Measurements from ENCODE around the gene ZNF697. TPM values are rescaled to one million over a fixed set of nuclear protein-coding genes. Genes with fewer than 3 reads are reported as not detected.
A peak's percentile ranks its signal among the peaks of the same experiment; 100 is the strongest.
"Not testable (repeated sequence)": the region's sequence is repeated elsewhere in the genome, so short reads cannot be mapped to it uniquely, and the experiment has no call there.

Gene ZNF697
- 10 to 100 TPM; 12.0 to 14.8 TPM for total RNA-seq
- polyA plus RNA-seq (2013, experiment 1 of 2), result 7.4 TPM
- polyA plus RNA-seq (2013, experiment 2 of 2), result 6.7 TPM
- long read RNA-seq, experiment 1, partial matches to known transcripts, result 0 of 4 reads
- long read RNA-seq, experiment 1, other reads (novel, unspliced or antisense), result 4 of 4 reads
- long read RNA-seq, experiment 2, partial matches to known transcripts, result 0 of 7 reads
- long read RNA-seq, experiment 2, other reads (novel, unspliced or antisense), result 7 of 7 reads
- long read RNA-seq, experiment 3, partial matches to known transcripts, result 0 of 1 reads
- long read RNA-seq, experiment 3, other reads (novel, unspliced or antisense), result 1 of 1 reads
- long read RNA-seq, experiment 4, result 0 reads

DNA sequence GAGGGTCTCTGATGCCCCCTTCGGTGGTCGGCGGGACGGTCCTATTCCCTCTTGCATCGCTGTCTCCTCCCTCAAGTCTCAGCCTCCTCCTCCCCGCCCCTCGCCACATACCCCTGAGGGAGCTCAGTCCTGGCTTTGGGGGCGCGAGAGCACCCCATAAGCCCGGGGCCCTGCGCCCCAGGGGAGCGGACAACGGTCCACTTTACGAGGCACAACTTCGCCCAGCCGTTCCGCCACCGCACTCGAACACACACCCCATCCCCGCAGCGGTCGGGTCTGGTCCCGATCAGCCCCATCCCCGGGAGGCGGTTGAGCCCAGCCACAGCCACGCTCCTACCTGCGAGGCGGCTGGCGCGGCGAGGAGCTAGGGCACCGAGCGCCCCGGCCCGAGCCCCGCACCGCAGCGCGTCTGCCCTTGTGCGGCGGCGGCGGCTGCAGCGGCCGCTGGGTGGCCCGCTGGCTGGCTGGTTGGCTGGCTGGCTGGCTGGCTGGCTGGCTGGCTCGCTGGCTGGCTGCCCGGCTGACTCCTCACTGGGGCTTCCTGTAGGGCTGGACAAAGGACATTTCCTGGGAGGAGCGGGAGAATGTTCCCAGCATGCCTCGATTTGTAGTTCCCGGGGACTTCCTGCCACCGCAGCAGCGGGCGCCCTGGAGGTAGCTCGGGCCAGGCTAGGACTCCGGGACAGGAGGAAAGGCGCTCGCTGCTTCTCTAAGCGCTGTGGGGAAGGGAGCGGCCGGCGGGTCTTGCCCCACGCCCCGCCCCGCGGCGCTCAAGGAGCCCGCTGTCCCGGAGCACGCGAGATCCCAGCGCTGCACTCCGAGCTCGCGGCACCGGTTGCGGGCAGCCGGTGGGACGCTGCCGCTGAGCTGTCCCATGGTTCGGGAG, at the start of gene ZNF697:
Gene ZNF697, minus strand, starts transcription at position 533 of the 886 bp plus-strand sequence. CDS start 22,166 bp downstream, outside the sequence.
- DNase-seq, result peak; percentile 97
- H3K9me3 ChIP-seq (ENCODE audit: control insufficient read depth, low read length), result no peaks in the 10 kb centered on the region
- TF ChIP-seq, protein P1, sequence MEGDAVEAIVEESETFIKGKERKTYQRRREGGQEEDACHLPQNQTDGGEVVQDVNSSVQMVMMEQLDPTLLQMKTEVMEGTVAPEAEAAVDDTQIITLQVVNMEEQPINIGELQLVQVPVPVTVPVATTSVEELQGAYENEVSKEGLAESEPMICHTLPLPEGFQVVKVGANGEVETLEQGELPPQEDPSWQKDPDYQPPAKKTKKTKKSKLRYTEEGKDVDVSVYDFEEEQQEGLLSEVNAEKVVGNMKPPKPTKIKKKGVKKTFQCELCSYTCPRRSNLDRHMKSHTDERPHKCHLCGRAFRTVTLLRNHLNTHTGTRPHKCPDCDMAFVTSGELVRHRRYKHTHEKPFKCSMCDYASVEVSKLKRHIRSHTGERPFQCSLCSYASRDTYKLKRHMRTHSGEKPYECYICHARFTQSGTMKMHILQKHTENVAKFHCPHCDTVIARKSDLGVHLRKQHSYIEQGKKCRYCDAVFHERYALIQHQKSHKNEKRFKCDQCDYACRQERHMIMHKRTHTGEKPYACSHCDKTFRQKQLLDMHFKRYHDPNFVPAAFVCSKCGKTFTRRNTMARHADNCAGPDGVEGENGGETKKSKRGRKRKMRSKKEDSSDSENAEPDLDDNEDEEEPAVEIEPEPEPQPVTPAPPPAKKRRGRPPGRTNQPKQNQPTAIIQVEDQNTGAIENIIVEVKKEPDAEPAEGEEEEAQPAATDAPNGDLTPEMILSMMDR (conservative IDR thresholded peaks at IDR 0.05), result peak; percentile 76
- no peaks in the 10 kb centered on the region for H3K27me3 ChIP-seq (ENCODE audit: control insufficient read depth, insufficient read depth, low read length, poor library complexity, severe bottlenecking)
- H3K27me3 Mint-ChIP-seq (ENCODE audit: insufficient read depth), result no peaks in the 10 kb centered on the region
- no peaks in the 10 kb centered on the region for H3K9me3 Mint-ChIP-seq
- peak within 1 kb of the TSS; percentile 97 for H3K27ac ChIP-seq (ENCODE audit: low read depth, low read length)
- peaks cover 40% of the 10 kb centered on the region for H3K4me1 Mint-ChIP-seq
- H3K4me1 ChIP-seq (ENCODE audit: control insufficient read depth, insufficient read depth, low read length), result peaks cover 2% of the 10 kb centered on the region
- H3K4me3 Mint-ChIP-seq, result peak within 1 kb of the TSS; percentile 91
- no peaks in the 10 kb centered on the region for H3K36me3 ChIP-seq (ENCODE audit: control insufficient read depth, insufficient read depth, low read length)
- peak within 1 kb of the TSS; percentile 79 for H3K9ac ChIP-seq (ENCODE audit: extremely low read depth, low read length, poor library complexity, severe bottlenecking)
- WGBS, 2 experiments (ENCODE audit: insufficient coverage in 1 of 2, insufficient read length in 1 of 2), result 0% methylated on average over 16 to 81 of the region's 81 CpGs
- H3K4me3 ChIP-seq (ENCODE audit: low read length), result peak within 1 kb of the TSS; percentile 97
- H3K27ac Mint-ChIP-seq, result peak within 1 kb of the TSS; percentile 94
- H3K36me3 Mint-ChIP-seq (ENCODE audit: low read depth), result no peaks in the 10 kb centered on the region

DNA sequence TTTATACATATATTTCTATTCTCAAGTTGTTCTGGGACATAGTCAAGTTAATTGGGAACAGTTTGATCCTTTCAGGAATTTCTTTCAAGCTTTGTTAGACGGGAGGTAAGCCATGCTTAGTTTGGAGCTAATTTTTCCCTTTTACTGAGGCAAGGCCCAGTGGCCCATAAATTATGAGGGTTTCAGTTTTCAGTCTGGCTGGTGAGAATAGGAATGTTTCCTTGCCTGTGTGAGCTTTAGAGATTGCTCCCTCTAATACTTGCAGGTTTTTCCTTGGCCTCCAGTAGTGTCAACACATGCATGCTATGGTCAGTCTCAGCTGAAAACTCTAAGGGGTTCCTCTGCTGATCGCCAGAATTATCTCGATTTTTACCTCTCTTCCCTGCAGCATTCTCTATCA, 49.5 kb upstream of the ZNF697 start:
- Mint-ChIP-seq H3K27me3 (ENCODE audit: insufficient read depth) (peaks cover 7% of the 10 kb centered on the region), H3K27ac (no peak overlapping the region), H3K4me3 (no peak overlapping the region), H3K36me3 (ENCODE audit: low read depth) (peaks cover 2% of the 10 kb centered on the region), H3K4me1 (no peaks in the 10 kb centered on the region), H3K9me3 (peaks cover 27% of the 10 kb centered on the region)
- H3K9me3 ChIP-seq (ENCODE audit: control insufficient read depth, low read length), result peaks cover 26% of the 10 kb centered on the region
- no peak overlapping the region for H3K9ac ChIP-seq (ENCODE audit: extremely low read depth, low read length, poor library complexity, severe bottlenecking)
- no peak overlapping the region for H3K4me3 ChIP-seq (ENCODE audit: low read length)
- 86 to 100% methylated on average over 2 to 3 of the region's 3 CpGs for WGBS, 2 experiments (ENCODE audit: insufficient coverage in 1 of 2, insufficient read length in 1 of 2)
- H3K36me3 ChIP-seq (ENCODE audit: control insufficient read depth, insufficient read depth, low read length), result no peaks in the 10 kb centered on the region
- H3K27me3 ChIP-seq (ENCODE audit: control insufficient read depth, insufficient read depth, low read length, poor library complexity, severe bottlenecking), result no peaks in the 10 kb centered on the region
- no peak for DNase-seq
- TF ChIP-seq, protein P1 (conservative IDR thresholded peaks at IDR 0.05), result no peak
- H3K27ac ChIP-seq (ENCODE audit: low read depth, low read length), result no peak overlapping the region
- no peaks in the 10 kb centered on the region for H3K4me1 ChIP-seq (ENCODE audit: control insufficient read depth, insufficient read depth, low read length)

DNA sequence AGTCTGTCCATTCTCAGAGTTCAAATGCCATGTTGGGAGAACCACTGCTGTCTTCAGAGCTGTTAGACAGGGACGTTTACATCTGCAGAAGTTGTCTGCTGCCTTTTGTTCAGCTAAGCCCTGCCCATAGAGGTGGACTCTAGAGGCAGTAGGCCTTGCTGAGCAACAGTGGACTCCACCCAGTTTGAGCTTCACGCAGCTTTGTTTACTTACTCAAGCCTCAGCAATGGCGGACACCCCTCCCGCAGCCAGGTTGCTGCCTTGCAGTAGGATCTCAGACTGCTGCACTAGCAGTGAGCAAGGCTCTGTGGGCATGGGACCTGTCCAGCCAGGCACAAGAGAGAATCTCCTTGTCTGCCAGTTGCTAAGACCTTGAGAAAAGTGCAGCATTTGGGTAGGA, 48.8 kb upstream of the ZNF697 start:
- not testable (repeated sequence) for H3K4me1 ChIP-seq (ENCODE audit: control insufficient read depth, insufficient read depth, low read length); H3K27me3 ChIP-seq (ENCODE audit: control insufficient read depth, insufficient read depth, low read length, poor library complexity, severe bottlenecking); H3K27me3 Mint-ChIP-seq (ENCODE audit: insufficient read depth); H3K36me3 ChIP-seq (ENCODE audit: control insufficient read depth, insufficient read depth, low read length); H3K4me3 ChIP-seq (ENCODE audit: low read length); H3K27ac Mint-ChIP-seq; H3K4me3 Mint-ChIP-seq; DNase-seq; H3K27ac ChIP-seq (ENCODE audit: low read depth, low read length); H3K36me3 Mint-ChIP-seq (ENCODE audit: low read depth); H3K4me1 Mint-ChIP-seq; H3K9ac ChIP-seq (ENCODE audit: extremely low read depth, low read length, poor library complexity, severe bottlenecking)
- H3K9me3 ChIP-seq (ENCODE audit: control insufficient read depth, low read length), result peaks cover 19% of the 10 kb centered on the region
- H3K9me3 Mint-ChIP-seq, result peaks cover 25% of the 10 kb centered on the region
- 79 to 87% methylated on average over 3 to 4 of the region's 4 CpGs for WGBS, 2 experiments (ENCODE audit: insufficient coverage in 1 of 2, insufficient read length in 1 of 2)

Data from endodermal cell (in vitro differentiated cells).